Activated CD4-positive, alpha-beta T cell treated with anti-CD3 and anti-CD28 coated beads, Interleukin-2, Interleukin-6, amounts not matched to agents 100 ng/mL and 50 ng/mL, durations not matched to agents 16 hours and 8 hours (primary cell): ENCODE measurements around the gene KLF11.

Experiments used
- DNase-seq: peaks from one replicate; pipeline ENCODE4 v3.0.0-alpha.2; 2020

KLF11 gene

DNA sequence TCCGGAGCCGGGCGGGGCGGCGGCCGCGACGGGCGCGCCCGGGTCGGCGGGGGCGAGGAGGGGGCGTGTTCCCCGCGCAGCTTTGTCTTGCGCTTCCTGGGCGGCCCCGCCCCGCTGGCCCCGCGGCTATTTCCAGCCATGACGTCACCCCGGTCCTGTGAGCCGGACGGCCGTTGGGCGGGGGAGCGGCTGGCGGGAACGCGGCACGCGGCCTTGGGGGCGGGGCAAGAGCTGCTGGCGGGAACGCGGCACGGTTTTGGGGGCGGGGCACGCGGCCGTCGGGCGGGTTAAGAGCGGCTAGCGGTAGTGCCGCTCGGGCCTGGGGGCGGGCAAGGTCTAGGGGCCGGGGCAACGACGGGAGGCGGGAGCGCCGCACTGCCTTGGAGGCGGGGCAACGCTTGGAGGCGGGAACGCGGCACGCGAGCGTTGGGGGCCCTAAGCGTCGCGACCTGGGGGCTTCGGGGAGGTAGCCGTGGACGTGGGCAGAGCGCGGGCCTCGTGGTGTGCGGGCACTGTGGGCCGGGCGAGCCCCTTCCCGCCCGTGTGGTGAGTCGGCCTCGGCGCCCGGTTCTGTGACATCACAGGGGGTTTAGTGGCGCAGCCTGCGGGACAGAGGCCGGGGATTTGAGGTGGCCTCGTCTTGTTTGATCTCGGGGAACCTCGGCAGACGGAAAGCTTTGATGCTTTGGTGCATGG lies 704 bp downstream of the KLF11 start:
- DNase-seq, result peak; percentile 91

DNA sequence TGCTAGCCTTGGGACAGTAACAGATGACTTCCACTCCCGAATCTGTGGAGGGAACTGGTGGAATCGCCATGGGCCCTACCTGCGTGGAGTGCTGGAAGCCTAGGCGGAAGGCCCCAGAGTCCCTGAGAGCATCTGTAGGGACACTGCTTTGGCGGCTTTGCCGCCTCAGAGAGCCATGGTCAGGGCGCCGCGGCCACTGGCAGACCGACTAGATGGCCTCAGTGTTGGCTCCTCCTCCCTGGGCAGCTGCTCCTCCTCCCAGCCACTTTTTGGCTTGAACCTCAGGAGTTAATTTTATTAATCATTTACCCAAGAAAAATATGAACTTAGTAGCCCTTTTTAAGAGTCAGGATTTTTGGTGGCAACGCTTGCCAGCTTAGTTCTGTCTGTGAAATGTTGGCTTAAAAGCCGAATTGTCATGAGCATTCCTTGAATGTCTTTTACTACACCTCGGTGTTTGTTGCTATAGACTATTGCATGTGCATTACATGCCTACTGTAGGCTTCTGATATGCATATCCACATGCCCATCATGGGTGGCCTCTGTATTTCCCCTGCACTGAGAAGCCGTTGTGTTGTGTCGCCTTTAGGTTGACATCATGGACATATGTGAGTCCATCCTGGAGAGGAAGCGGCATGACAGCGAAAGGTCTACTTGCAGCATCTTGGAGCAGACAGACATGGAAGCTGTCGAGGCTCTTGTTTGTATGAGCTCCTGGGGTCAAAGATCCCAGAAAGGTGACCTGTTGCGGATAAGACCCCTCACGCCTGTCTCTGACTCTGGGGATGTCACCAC lies 2.4 kb downstream of the KLF11 start:
- no peak for DNase-seq

DNA sequence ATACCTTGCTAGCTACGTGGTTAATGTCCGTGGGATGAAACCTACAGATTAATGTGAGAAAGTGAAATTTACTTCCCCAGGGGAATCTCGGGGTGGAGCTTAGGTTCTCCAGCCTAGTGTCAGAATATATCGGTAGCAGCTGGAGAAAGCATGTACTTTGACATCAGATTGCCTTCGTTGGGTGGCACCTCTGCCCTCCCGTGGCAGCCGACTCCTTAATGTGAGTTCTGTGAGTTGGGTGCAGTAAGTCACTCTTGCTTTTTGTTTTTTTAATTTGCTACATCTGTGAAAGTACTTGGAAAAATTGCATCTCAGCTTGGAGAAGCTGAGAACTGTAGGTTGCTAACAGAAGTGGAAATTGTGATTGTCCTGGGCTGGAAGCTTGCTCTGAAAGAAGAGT lies 3.6 kb downstream of the KLF11 start:
- DNase-seq, result no peak

DNA sequence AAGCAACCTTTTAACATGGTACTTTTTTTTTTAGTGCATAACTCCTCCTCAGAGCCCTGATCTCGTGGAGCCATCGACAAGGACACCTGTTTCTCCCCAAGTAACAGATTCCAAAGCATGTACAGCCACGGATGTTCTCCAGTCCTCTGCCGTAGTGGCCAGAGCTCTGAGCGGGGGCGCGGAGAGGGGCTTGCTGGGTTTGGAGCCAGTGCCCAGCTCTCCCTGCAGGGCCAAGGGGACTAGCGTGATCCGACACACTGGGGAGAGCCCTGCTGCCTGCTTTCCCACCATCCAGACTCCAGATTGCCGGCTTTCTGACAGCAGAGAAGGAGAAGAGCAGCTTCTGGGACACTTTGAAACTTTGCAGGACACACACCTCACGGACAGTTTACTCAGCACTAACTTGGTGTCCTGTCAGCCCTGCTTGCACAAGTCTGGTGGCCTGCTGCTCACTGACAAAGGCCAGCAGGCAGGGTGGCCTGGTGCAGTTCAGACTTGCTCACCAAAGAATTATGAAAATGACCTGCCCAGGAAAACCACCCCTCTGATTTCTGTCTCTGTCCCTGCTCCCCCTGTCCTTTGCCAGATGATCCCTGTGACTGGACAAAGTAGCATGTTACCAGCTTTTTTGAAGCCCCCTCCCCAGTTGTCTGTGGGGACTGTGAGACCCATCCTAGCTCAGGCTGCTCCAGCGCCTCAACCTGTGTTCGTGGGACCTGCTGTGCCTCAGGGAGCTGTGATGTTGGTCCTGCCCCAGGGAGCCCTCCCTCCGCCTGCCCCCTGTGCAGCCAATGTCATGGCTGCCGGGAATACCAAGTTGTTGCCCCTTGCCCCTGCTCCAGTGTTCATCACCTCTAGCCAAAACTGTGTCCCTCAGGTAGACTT lies 4.5 kb downstream of the KLF11 start:
- no peak for DNase-seq

DNA sequence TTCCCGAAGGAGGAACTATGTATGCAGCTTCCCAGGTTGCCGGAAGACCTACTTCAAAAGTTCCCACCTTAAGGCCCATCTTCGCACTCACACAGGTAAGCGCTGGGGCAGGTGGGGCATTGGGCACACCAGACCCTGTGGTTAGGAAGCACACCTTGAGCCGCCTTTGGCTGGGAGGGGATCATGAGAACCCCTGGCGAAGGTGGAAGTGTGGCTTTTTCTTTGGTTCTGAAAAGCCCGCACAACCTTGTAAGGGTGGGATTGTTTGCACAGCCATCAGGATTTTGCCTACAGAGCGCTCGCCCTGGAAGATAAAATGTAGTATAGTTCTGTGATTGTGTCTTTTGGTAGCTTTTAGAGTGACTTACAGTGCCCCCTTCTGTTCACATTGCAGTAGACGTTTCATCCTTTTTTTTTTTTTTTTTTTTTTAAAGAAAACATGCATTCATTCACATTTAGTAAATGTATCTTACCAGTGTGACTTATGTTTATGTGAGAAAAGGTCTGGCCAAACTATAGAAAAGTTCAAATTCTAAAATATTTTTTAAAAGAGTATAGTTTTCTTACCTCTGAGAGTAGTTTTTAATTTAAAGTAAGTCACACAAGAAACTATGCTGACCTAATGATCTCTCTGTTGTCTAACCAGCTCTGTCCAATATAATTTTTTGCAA lies 5.3 kb downstream of the KLF11 start:
- DNase-seq, result peak; percentile 57

DNA sequence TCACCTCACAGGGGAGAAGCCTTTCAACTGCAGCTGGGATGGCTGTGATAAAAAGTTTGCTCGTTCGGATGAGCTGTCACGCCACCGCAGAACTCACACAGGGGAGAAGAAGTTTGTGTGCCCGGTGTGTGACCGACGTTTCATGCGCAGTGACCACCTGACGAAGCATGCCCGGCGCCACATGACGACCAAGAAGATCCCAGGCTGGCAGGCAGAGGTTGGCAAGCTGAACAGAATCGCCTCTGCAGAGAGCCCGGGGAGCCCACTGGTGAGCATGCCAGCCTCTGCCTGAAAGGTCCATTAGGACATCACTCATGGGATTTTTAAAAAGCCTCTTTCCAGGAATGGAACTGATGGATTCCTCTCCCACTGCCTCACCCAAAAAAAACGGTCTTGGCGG lies 8.9 kb downstream of the KLF11 start:
- DNase-seq, result no peak

DNA sequence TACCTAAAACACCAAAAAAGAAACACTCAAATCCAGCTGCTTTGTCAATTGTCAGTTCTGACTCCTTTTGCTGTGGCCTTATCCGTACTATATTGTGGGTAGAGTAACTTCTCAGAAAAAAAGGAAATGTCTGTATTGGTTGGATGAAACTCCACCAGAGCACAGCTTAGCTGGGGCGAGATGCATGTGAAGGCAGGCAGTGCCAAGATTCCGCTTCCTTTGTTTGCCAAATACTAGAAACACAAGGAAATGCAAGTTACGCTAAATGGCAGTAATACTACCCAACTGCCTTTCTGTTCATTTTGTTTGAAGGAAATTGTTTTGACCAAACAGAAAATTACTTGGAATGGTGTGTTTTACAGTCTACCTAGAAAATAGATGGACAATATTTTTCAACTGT lies 10.0 kb downstream of the KLF11 start:
- no peak for DNase-seq

DNA sequence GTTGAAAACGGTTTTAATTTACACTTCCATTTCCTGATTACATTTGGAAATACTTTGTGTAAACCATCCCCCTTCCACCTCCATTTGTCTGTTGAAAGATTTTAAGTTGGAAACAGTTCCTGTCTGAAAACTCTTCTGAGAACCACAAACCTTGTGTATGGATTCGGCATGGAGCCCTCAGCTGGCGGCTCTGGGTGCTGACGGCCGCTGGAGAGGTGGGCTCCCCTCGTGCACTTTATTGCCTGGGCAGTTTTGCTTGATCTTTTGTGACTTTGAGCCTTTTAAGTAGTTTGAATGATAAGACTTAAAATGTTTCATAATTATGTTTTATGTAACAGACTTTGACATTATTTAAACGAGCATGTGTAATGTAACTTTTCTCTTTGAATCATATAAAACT lies 11.1 kb downstream of the KLF11 start:
- DNase-seq, result no peak

DNA sequence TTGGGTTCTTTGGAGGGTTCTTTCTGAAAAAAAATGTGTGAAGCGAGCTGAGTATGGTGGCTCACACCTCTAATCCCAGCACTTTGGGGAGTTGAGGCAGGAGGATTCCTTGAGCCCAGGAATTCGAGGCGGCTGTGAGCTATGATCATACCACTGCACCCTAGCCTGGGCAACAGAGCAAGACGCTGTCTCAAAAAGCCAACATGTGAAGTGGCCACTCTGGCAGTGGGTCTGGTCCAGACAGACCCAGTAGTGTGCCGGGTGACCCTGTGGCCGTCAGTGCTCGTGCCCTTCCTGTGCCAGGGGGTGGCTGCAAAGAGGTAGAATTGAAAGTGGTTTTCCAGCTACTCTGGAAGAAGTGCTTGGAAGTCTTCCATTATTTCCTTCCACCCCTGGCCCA lies 11.6 kb downstream of the KLF11 start:
- no peak for DNase-seq

DNA sequence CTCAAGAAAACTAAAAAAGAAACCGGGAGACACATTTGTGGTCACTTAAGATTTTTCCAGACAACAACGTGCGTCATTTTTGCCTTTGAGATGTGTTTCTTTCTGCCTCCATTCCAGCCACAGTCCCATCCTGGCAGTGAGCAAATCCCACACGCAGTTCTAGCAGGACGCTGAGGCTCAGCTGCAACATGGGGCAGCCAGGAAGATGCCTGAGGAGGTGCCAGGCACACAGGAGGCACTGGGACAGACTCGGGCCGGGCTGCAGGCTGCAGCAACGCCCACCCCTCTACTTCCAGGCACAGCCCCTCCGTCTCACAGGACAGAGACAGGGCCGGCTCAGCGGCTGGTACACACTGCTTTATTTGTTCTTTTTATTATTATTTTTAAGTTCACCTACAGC lies 13.1 kb downstream of the KLF11 start:
- no peak for DNase-seq

DNA sequence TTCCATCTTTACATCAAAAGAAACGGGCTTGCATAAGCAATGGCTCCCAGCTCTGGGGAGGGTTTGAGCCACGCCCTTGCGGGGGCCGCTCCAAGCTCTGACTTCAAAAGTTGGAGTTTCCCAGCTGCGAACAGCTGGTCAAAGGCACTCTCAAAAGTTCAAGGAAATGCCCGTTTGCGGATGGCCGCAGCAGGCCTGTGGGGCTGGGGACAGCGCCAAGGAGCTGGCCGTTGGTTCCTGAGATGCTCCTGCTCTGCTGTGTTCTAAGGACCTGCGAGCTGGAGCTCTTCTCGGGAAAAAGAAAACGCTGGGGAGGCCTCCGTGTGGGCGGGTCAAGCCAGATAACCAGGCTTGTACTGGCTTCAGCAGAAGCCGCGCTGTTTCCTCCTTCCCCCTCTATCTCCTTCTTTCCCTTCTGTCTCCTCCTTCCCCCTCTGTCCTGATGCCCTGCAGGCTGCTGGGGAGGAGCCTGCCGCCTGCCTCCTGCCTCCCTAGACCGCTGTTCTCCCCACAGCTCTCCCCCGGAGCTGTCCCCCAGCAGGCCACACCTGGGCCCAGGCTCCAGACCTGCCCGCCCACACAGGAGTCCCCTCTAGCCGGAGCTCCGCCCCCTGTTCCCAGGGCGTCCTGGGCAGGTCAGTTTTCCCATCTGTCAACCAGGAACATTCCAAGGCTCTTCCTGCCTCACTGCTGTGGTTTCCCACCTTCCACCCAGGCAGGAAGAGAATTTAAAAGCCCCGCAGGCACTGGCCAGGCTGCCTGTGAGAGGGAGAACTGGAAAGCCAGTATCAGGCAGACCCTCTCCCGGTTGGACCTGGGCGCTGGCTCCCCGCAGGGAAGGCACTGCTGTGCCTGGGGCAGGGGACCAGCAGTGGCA lies 14.1 kb downstream of the KLF11 start:
- DNase-seq, result no peak

DNA sequence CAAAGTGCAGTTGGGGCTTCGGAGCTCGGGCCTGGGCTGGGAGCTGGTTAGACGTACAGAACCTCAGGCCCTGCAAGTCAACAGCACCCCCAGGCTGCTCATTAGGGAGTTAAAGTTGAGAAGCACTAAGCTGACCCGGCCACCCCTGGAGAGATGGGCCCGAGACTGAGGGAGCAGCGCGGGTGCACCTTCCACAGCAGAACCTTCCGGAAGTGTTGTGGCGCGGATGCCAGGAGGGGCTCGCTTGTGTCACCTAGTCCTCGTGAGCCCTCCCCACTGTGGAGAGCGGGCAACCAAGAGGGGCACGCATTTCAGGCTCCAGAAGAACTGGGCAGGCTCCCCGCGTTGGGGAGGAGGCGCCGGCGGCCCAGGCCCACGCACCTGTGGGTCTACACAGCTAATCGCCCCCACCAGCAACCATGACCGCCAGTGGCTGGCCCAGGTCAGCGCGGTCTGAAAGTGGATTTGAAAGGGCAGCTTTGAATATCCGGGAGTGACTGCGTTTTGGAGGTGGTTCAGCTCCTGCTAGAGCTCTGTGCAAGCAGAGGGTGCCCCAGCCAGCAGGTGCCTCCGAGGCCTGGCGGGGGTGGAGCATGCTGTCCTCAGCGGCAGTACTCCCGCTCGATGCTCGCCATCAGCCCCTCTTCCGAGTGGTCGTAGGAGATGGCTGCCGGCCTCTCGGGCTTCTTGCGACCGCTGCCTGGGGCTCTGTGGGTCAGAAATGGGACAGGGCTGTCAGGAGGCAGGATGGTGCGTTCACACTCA lies 15.1 kb downstream of the KLF11 start:
- DNase-seq, result no peak

DNA sequence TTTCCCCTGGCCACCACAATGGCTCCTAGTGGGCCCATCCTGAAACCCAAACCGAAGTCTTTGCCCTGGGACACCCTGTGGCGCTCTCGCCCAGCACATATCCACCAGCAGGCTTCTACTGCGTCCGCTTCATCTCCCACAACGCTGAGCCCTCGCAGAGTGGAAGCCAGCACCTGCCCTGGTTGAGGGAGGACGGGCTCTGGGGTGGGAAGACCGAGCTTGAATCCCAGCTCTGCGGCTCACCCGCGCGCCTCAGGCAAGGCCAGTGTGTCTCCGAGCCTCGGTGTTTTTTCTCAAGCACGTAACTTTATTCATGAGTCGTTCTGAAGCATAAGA lies 15.6 kb downstream of the KLF11 start:
- no peak for DNase-seq

DNA sequence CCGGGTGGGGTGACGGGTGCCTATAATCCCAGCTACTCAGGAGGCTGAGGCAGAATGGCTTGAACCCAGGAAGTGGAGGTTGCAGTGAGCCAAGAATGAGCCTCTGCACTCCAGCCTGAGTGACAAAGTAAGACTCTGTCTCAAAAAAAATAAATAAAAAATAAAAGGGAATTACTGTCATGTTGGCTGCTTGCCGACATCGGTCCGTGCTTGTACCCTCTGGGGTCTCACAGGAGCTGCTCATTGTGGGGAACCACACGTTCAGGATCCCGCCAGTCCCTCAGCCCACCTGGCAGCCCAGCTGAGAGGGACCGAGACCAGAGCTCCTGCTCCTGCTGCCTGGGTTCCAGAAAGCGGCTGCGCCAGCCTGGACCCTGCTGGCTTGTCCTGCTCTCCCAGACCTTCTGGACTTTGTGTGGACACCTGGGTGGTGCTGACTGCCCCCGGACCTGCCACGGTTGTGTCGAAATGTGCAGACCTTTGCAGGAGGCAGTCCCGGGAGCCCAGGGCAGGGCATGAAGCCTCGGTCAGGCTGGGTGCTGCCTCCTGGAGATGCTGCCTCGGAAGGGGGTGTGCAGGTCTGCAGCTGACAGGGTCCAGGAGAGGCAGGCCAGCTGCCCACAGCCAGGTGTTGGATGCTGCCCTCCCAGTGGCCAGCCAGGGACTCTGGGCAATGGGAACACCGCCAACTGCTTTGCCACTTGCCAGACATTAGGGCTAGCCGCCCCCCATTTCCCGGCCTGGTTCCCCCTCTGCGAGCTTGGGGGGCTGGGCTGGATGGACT lies 16.4 kb downstream of the KLF11 start:
- DNase-seq, result no peak

DNA sequence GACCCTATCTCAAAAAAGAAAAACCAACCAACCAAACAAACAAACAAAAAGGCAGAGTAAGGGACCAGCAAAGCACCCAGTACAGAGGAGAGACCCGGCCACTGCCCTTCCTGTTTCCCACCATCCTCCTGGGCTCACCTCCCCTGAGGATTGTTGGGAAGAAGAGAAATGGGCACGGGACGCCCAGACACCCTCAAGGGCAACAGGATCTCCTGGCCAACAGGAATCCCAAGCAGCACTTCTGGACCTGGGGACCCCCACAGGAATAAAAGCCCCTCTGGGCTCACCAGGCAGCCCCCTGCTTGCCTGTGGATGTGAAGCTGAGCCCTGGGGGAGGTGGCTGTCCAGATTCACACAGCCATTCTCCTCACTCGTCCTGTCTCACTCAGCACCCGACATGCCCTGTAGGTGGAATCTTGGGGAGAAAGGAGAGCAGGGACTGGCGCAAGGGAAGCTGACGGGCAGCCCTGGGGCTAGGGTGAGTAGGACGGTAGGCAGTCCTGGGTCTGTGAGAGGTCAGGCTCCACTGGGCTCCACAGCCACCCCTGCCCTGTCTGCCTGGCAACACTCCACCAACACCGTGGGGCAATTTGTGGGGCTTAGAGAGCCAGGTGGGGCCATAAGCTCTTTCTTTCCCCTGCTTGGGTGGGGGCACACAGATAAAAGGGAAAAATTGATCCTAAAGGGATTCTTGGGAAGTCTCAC lies 18.0 kb downstream of the KLF11 start:
- DNase-seq, result no peak

DNA sequence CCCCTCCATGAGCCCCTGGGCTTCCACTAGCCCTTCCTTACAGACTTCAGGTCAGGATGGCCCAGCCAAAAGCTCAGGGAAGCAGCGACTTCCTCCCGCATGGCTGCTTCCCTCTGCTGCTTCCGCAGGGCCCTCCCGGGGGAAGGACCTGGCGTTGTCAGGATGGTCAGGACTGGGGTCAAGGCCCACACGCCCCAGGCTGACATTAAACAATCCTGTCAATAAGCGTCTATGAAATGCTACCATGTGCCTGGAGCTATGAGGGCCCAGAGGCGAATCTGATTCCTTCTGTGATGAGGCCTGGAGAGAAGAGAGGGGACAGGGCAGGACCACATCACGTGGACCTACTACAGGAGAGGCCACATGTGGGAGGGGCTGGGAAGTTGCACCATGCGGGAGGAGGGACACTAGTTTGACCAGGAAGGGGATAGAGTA lies 19.6 kb downstream of the KLF11 start:
- DNase-seq, result no peak

DNA sequence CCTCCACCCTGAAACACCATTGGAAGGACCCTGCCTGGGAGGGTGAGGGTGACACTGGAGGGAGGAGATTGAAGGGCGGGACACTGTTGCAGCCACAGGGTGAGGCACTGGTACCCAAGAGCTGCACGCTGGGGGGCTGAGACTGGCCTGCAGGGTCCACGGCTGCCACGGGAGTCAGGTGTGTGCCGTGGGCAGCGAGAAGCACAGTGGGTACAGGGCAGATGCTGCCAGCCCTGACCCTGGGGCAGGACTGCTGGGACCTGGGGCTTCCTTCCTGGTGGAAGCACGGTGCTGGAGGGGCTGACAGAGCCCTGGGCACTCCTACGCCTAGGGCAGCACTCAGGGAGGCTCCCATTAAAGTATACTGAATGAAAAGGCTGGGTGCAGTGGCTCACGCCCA lies 20.2 kb downstream of the KLF11 start:
- DNase-seq, result no peak

DNA sequence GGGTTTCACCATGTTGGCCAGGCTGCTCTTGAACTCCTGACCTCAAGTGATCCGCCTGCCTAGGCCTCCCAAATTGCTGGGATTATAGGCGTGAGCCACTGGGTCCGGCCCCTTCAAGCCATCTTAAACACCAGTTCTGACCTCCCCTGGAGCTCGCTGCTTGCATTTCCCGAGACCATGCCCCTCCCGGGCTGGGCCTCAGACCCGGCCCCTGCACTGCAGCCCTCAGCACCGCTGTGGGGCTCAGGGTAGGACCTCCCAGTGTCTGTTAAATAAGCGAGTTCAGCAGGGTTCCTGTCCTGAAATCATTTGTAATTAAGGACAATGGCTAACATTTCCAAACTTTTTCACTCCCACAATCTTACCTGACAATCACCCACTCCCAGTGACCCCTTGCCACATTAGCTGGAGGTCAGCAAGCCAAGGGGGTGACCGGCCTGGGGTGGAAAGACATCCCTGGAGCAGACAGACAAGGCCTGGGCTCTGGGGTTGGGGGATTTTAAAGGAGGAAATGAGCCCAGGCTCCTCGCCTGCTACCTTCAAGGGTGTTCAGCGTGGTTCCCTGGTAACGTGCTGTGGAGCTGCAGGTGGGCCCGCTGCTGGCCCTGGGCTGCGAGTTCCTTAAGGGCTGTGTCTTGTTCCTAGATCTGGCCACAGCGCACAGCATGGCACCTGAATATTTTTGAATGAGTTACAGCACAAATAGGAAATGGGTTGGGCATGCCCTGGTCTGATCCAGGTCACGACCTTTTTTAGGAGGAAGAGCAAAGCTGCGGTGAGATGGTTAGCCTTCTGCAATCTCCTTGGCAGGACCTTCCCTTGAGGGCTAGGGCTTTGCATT lies 21.8 kb downstream of the KLF11 start:
- DNase-seq, result no peak

DNA sequence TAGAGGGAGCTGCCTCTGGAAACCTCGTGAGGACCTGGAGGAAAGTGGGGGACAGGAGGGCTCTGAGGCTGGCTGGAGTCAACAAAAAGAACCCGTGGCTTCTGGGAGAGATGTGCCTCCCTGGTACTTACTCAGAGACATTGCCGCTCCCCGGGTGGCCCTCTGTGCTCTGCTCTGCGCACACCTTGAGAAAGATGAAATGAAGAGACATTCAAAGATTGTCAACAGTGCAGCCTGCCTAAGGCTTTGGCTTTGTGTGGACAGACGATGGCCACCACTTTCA lies 22.4 kb downstream of the KLF11 start:
- DNase-seq, result no peak
